SKM-1 (cell line): ENCODE results near the gene SYMPK.
A peak's percentile ranks its signal among the peaks of the same experiment; 100 is the strongest.
"Not testable (repeated sequence)": the region's sequence is repeated elsewhere in the genome, so short reads cannot be mapped to it uniquely, and the experiment has no call there.

ENCODE experiments used
- DNase-seq: peaks from one replicate; lab custom pipeline; 2025; ENCODE audit not compliant: unreplicated experiment; lab: John Stamatoyannopoulos, UW

Gene SYMPK

GRCh38 chr19:45862564-45863334, at the start of gene SYMPK:
TSS of gene SYMPK (minus strand) at chr19:45863147. CDS start at chr19:45854495, 8,652 bp downstream.
- DNase-seq, result peak; percentile 77

DNA sequence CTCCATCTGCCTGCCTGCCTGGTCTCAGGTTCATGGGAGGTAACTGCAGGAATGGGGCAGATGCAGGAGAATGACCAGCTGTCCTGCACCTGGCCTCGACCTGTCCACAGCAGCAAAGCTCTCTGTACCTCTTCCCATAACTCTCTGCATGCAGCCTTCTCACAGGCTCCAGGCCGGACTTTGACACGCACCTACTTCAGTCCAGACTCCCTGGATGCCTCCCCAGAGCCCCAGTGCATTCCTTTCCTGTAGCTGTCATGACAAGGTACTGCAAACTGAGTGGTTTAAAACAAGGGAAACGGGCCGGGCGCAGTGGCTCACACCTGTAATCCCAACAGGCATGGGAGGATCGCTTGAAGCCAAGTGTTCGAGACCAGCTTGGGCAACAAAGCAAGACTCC, 48.3 kb upstream of the SYMPK start:
- DNase-seq, result no peak

GRCh38 chr19:45908956-45909355, 46.0 kb upstream of the SYMPK start:
- no peak for DNase-seq

DNA sequence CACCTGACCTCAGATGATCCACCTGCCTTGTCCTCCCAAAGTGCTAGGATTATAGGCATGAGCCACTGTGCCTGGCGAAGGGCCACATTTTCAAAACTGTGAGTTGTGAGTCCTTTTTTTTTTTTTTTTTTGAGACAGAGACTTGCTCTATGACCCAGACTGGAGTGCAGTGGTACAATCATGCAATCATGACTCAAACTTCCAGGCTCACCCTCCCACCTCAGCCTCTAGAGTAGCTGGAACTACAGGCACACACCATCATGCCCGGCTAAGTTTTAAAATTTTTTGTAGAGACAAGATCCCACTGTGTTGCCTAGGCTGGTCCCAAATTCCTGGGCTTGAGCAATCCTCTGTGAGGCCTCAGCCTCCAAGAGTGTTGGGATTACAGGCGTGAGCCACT, 43.3 kb upstream of the SYMPK start:
- DNase-seq, result no peak

DNA sequence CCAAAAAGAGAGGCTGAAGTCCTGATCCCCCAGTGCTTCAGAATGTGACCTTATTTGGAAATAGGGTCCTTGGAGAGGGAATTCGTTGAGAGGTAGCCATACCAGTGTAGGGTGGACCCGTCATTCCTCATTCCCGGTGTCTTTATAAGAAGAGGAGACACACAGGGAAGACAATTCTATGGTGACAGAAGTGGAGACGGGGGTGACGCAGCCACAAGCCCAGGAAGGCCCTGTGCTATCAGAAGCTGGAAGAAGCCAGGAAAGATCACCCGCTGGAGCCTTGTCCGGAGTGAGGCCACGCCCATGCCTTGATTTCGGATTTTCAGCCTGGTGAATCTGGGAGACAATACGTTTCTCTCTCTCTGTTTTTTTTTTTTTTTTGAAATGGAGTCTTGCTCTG, 42.1 kb upstream of the SYMPK start:
- DNase-seq, result no peak

DNA sequence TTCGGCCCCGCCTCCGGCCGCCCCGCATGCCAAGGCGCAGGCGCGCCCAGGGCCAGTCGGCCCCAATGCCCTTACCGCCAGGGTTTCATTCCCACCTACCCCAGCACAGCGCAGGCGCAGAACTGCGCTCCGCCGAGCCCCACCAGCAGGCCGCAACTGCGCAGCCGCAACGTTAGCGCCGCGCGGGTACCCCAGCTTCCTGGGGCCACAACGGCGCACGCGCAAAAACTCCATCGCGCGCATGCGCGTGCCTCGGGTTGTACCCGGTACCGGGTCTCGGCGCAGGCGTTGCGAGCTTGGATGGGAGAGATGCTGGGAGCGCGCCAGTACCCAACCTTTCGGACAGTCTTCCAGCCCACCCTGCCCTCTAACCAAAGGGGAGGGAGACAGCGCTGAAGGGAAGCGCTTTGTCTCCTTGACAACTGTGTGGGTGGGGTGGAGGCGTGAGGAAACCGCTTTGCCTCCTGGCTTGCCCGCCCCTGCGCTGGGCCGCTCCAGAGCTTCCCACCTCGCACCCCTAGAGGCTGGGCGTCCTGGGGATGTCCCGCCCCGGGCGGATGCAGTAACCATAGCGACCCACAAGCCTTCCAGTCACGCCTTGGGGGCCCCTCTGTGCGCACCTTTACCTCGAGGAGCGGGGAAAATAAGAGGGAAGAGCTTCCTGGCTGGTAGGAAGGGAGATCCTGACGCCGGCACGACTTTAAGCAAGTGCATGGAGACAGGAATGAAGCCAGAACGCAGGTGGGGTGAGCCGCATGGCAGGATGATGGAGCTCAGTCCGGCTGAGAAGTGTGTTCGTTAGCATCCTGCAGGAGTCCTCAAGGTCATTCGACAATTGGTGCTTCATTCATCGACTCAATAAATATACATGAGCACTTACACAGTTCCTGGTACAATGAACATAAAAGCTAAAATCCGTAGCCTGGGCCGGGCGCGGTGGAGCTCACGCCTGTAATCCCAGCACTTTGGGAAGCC, 40.0 kb upstream of the SYMPK start:
- peak; percentile 65 for DNase-seq

GRCh38 chr19:45901912-45902650, 39.1 kb upstream of the SYMPK start, which contains the start of gene MYPOP:
TSS of gene MYPOP (minus strand) at chr19:45902613. CDS start at chr19:45901773, 840 bp downstream.
- no peak for DNase-seq

DNA sequence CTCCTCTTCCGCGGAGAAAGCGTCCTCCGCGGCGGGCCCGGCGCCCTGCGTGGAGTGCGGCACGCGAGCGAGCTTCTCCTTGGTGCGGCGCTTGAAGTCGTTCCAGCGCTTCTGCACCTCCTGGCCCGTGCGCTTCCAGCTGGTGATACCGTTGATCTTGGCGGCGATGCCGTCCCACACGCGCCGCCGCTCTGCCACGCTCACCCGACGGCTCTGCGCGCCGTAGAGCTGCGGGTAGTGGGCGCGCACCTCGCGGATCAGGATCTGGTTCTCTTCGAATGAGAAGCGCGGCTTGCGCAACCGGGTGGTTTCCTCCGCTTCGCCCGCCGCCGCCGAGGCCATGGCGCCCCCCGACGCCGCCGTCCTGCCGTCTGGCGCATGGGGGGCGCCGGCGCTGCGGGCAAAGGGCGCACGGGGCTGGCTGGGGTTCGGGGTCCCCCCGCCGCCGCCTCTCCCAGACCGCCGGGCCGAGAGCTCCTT, 38.5 kb upstream of the SYMPK start:
- DNase-seq, result no peak

GRCh38 chr19:45900738-45901431, 37.9 kb upstream of the SYMPK start:
- no peak for DNase-seq

DNA sequence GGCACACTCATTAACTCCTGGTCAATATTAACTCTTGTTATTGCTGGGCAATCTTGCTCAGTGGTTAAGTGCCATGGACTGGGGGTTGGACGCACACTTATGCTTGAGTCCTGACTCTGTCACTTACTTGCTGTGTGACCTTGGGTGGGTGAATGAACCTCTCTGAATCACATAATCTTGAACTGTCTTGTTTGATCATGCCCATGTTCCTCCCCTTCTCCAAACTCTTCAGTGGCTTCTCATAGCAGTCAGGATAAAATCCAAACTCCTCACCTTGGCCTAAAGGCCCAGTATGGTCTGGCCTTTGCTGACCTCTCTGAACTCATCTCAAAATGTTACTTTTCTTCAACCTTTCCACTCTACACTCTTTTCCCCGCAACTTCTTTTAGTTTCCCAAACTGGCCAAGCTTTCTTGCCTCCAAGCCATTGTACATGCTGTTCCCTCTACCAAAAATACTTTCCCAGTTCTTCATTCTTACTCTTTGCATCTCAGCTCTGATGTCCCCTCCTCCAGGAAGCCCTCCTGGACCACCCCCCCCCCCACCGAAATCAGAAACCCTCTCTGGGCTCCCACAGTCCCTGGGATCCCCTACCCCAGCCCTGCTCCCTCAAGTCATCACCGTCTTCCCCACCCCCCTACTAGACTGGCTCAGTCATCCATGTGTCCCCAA, 37.1 kb upstream of the SYMPK start:
- DNase-seq, result no peak

DNA sequence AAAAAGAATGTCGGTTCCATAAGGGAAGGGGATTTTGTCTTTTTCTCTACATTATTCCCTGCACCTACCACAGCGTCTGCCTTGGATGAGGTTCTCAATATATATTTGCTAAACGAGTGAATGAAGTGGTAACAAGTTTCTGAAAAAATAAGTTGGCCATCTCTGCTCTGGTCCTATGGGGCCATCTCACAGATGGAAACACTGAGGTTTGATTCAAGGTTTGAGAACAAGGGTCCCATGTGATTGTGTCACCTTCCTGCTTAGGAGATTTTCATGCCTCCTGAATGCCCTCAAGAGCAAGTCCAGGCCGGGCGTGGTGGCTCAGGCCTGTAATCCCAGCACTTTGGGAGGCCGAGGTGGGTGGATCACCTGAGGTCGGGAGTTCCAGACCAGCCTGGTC, 36.3 kb upstream of the SYMPK start:
- DNase-seq, result no peak

DNA sequence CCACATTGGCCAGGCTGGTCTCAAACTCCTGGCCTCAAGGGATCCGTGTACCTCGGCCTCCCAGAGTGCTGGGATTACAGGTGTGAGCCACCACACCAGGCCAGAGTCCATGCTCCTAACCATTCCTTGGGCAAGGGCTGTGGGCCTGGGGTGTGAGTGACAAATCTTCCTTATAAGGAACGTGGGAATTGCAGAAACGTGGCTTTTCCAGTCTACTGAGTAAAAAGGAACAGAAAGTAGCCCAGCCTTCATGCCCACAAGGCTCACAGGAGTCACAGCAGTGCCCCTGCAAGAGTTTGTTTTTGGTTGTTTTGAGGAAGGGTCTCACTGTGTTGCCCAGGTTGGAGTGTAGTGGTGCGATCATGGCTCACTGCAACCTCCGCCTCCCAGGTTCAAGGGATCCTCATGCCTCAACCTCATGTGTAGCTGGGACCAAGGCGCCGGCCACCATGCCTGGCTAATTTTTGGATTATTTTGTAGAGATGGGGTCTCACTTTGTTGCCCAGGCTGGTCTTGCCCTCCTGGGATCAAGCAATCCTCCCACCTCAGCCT, 34.4 kb upstream of the SYMPK start:
- DNase-seq, result no peak

- not testable (repeated sequence) for DNase-seq
These were observed 33.1 kb upstream of the SYMPK start for GRCh38 chr19:45895983-45896599.

DNA sequence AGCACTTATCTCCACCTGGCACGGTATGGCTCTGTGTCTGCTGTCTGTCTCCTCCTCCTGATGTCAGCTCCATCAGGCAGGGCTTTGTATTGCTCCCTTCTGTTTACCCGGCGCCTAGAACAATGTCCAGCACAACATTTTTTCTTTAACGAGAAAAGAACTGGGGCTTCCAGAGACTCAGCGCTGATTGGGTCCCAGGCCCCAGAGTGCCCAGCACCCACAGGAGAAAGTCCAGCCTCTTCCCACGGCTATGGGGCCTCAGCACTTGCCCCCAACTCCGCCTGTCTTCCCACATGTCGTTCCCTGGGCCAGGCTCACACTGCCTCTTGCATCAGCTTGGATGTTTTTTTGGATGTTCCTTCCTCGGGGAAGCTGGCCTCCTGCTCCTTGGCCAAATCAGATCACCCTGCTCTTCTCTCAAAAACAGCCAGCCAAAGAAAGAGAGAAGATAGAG, 32.6 kb upstream of the SYMPK start:
- DNase-seq, result no peak

DNA sequence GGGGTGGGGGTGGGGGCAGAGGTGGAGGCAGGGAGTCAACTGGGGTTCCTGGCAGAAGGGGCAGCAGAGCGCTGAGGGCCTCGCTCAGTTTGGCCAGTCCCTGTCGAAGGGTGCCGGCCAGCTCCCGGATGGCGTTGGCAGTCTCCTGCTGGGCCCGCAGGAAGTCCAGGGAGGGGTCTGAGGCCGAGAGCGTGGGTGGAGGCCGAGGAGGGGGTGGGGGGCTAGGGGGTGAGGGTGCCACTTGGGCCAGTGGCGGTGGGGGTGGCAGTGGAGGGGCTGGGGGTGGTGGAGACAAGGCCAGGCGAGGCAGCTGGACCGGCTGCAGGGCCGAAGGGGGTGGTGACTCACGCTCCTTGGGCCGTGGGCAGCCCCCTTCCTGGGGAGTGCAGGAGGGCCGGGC, 27.9 kb upstream of the SYMPK start:
- DNase-seq, result no peak

DNA sequence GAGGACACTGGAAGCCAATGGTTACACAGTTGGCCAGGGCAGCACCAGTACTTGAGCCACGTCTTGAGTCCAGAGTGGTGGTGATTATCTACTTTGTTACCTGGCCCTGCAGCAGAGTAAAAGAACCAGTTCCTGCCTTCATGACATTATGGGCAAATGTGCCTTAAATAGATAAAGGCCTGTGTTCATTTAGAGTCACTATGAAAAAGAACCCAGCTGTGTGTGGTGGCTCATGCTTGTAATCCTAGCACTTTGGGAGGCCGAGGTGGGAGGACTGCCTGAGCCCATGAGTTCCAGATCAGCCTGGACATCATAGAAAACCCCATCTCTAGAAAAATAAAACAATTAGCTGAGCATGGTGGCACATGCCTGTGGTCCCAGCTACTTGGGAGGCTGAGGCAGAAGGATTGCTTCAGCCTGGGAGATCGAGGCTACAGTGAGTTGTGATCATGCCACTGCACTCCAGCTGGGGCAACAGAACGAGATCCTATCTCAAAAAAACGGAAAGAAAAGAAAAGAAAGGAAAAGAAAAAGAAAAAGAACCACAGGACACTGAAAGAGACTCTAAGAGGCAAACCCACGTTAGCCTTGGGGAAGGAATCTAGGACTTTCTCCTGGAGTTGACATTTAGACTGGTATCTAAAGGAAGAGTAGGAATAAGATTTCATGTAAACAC, 26.4 kb upstream of the SYMPK start:
- DNase-seq, result no peak

DNA sequence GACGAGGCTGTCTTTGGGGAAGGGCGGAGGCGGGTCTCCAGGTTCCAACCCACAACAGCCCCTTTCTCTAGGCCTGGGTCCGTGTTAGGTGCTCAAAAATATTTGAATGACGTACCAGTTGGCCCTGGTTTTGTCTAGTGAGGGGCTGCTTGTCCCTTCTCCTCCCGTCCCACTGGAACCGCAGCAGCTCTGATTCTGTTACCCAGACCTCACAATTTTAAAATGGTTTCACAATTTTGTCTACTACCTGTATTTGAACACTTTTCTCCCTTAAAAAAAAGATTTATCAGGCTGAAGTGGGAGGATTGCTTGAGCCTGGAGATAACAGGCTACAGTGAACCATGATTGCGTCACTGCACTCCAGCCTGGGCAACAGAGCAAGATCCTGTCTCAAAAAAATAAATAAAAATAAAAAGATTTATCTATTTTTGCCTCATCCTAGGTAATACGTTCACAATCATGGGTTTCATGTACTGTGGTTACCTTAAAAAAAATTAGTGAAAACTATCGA, 24.3 kb upstream of the SYMPK start:
- DNase-seq, result no peak
